Mononuclear cell (primary cell): Measurements from ENCODE around the gene COPZ1. TPM values are rescaled to one million over a fixed set of nuclear protein-coding genes. Genes with fewer than 3 reads are reported as not detected.

Experiments used
- H3K27me3 ChIP-seq: 2 replicates; pipeline ENCODE4 v1.6.0; 2011; ENCODE audit warnings: low read length, control low read depth; ENCODE audit not compliant: insufficient read depth
- H3K4me1 ChIP-seq: 2 replicates; pipeline ENCODE4 v1.5.1; 2011; ENCODE audit warnings: mild to moderate bottlenecking, low read length, control low read depth; ENCODE audit not compliant: insufficient read depth
- H3K4me3 ChIP-seq: 2 replicates; pipeline ENCODE4 v1.5.1; 2011; ENCODE audit warnings: mild to moderate bottlenecking, low read length, moderate library complexity
- H3K9me3 ChIP-seq: 2 replicates; pipeline ENCODE4 v1.5.1; 2011; ENCODE audit warnings: low read depth, mild to moderate bottlenecking, control low read depth, low read length
- total RNA-seq: library from RNA; depleted of rRNA; stranded (reverse); fragments of >200 nt; gene quantifications from one replicate; pipeline ENCODE4 v1.2.3, GENCODE V29; 2012

The COPZ1 gene
- total RNA-seq, 1 donor = 34.1 TPM

- H3K4me3 ChIP-seq = peak overlapping the region; percentile 75
- peaks cover 52% of the 10 kb centered on the region for H3K4me1 ChIP-seq
- H3K27me3 ChIP-seq = no peaks in the 10 kb centered on the region
- H3K9me3 ChIP-seq = no peaks in the 10 kb centered on the region
Observed at GRCh38 chr12:54358191-54358944, 33.4 kb downstream of the COPZ1 start.

DNA sequence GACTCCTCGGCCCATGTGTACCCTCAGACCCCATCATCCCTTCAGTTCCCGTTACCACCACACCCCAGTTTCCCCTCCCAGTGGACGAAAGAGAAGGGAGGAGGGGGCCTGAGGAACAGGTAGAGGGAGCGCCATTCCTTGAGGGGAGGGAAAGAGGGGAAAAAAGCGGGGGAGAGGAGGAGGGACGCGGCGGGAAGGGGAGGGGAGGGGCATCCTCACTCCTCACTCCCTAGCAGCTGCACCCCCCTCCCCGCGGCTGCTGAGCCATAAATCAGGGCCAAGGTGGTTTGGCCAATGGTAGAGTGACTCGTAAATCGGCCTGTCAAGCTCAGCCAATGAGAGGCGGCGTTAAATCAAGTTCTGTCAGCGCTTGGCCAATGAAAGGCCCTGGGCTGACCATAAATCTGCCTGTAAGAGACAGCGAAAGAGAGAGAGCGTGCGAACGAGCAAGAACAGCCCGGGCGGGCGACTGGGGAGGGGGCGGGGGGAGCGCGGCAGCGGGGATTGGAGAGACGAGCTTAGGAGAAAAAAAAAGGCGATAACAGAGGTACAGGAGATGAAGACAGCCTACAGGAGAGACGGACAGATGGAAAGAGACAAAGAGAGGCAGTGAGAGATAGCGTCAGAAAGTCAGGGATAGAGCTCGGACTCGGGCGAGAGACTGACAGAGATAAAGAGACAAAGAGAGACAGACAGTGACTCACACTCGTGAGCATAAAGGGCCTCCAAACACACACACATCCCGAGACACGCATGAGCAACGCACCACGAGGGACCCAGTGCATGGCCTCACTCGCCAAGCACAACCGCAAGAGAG lies 34.2 kb downstream of the COPZ1 start:
- no peaks in the 10 kb centered on the region for H3K27me3 ChIP-seq
- H3K4me3 ChIP-seq = peak overlapping the region; percentile 75
- H3K9me3 ChIP-seq = no peaks in the 10 kb centered on the region
- H3K4me1 ChIP-seq = peaks cover 60% of the 10 kb centered on the region

GRCh38 chr12:54359762-54360351 lies 34.9 kb downstream of the COPZ1 start:
- Histone ChIP-seq H3K27me3 (no peaks in the 10 kb centered on the region), H3K4me3 (peak overlapping the region; percentile 75), H3K4me1 (peaks cover 67% of the 10 kb centered on the region), H3K9me3 (no peaks in the 10 kb centered on the region)

DNA sequence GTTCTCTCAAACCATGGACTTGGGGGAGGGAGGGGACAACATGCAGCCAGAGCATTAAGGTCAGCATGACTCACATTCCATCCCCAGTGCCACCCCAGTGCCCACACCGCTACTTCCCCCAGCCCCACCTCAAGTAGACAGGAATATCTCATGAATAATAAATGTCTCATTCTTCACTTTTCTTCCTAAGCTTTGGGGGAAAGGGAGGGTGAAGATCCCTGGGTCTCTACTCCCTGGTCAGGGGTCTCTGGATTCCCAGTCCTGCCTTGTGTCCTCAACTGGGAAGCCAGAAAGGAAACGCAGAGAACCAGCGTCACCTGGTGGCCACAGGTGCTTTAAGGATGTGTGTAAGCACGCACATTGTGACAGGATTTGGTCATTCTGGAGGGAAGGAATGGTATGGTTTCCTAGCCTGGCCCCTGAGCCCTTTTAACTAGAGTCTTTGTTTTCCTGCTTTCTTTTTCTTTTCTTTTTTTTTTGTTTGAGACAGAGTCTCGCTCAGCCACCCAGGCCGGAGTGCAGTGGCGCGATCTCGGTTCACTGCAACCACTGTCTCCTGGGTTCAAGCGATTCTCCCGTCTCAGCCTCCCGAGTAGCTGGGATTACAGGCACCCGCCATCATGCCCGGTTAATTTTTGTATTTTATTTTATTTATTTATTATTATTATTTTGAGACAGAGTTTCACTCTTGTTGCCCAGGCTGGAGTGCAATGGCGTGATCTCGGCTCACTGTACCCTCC lies 36.0 kb downstream of the COPZ1 start:
- H3K4me1 ChIP-seq = peaks cover 72% of the 10 kb centered on the region
- H3K9me3 ChIP-seq = no peaks in the 10 kb centered on the region
- no peaks in the 10 kb centered on the region for H3K27me3 ChIP-seq
- H3K4me3 ChIP-seq = no peak overlapping the region

GRCh38 chr12:54363047-54363446 lies 38.1 kb downstream of the COPZ1 start:
- no peaks in the 10 kb centered on the region for H3K9me3 ChIP-seq
- H3K4me1 ChIP-seq = peaks cover 71% of the 10 kb centered on the region
- H3K4me3 ChIP-seq = no peak overlapping the region
- no peaks in the 10 kb centered on the region for H3K27me3 ChIP-seq

DNA sequence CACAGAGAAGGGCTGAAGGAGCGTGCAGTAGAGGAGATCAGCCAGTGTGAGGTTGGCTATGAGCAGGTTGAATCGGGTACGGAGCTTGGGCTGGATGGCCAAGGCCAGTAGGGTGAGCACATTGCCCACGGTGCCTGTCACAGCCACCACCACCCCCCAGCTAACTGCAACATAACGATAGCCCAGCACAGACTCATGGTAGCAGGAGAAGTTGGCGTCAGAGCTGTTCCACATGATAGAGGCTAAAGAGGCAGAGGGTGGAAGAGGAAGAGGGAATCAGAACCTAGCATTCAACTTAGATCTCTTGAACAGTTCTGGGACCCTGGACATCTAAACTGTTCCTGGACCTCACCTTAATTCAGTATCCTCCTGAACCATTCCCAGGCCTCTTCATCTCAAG lies 38.7 kb downstream of the COPZ1 start:
- Histone ChIP-seq H3K9me3 (no peaks in the 10 kb centered on the region), H3K27me3 (no peaks in the 10 kb centered on the region), H3K4me1 (peaks cover 71% of the 10 kb centered on the region), H3K4me3 (peak overlapping the region; percentile 7)

- Histone ChIP-seq H3K9me3 (no peaks in the 10 kb centered on the region), H3K4me1 (peaks cover 77% of the 10 kb centered on the region), H3K4me3 (peak within 1 kb of the TSS; percentile 7)
Observed at GRCh38 chr12:54364413-54364812, 39.5 kb downstream of the COPZ1 start, which contains the start of gene GPR84. Gene GPR84, minus strand, starts transcription at chr12:54364486. Its CDS starts 635 bp downstream, at chr12:54363851.

DNA sequence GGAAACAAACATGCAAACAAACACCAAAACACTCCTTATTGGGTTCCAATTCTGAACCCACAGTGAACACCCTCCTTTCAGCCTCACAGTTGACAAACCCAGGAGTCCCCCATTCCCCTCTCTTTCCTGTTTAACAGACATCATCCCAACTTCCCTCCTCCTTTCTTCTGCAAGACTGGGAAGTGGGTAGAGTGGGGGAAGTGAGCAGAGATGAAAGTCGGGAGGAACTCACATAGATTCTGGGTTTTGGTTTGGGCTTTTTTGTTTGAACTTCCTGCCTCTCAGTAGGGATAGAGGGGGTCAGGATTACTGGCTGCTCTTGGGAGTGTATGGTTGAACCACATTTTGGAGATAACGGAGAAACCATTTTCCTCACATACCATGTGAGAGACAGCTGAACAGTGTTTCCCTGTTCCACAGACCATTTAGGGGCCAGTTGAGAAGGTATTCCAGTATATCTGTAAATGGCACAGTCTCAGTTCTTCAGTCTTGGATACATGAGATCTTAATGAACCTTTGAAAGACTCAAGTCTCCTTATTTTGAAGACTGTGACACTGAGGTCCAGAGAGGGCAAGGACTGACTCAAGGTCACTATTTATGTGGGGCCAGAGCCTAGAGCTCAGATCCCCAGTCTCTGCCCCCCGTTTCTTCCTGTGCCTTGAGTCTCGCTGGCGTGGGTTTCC lies 43.2 kb downstream of the COPZ1 start:
- Histone ChIP-seq H3K9me3 (no peaks in the 10 kb centered on the region), H3K4me3 (no peak overlapping the region), H3K4me1 (peaks cover 52% of the 10 kb centered on the region), H3K27me3 (no peaks in the 10 kb centered on the region)

More at GRCh38 chr12:54364413-54364812, 39.5 kb downstream of the COPZ1 start, which contains the start of gene GPR84:
- H3K27me3 ChIP-seq = no peaks in the 10 kb centered on the region

DNA sequence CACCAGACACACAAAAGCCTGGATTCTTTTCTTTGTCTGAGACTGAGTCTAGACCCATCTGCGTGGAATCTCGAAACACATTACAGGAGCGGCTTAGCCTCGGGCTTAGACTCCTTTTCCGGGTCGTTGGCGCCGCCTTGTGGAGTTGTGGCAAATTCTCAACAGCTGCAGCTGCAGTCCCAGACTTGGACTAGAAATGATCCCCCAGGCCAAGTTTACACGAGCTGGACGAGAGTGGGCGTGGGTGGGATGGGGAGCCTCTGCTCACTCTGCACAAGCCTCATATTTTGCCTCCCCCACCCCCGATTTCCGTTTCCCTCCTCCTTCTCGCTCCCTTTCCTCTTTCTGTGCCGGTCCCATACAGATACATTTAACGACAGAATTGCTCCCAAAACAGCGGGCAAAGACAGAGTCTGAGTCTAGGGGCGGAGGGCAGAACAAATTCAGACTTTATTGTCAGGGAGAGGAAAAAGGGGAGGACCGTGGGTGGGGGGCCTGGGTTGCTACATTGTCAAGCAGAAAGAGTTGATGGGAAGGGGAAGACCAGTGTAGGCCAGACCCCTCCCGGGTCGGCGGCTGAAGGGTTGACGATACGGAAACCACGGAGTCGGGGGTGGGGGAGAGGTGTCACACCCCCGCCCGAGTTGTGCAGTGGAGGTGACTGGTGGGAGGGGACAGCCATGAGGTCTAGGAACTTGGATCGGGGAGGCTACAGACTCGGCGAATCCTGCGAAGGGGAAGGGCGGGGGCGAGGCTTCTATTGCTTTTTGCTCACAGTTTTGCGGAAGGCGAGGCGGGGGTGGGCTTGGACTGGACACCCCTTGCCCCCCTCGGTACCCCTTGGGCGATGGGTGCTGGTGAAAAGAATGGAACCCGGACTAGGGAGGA lies 44.0 kb downstream of the COPZ1 start:
- peaks cover 44% of the 10 kb centered on the region for H3K4me1 ChIP-seq
- H3K4me3 ChIP-seq = no peak overlapping the region

DNA sequence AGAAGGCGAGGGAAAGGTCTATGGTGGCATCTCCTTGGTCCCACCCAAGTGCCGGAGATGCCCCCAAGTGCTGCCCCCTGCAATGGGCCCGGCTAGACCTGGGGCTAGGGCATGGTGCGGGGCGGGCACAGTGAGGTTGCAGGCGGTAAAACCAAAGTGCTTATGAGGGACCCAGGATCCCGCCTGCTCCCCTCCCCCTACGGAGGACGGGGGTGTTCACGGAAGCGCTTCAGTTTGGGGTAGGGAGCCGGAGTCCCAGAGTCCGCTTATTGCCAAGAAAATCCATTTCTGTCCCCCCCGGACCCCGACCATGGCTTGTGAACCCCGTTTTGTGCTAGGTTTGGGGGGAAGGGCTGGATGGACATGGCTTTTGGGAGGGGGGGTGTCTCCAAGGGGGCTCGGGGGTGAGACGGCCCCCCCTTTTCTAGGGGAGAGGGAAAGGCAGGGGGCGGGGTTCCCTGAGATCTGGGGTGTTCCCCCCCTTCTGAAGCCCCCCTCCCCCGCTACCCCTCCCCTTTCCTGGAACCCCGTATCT lies 44.7 kb downstream of the COPZ1 start:
- no peak overlapping the region for H3K4me3 ChIP-seq
- H3K4me1 ChIP-seq = peaks cover 37% of the 10 kb centered on the region
- no peaks in the 10 kb centered on the region for H3K9me3 ChIP-seq
- H3K27me3 ChIP-seq = no peaks in the 10 kb centered on the region

More for the DNA sequence above, 44.0 kb downstream of the COPZ1 start:
- Histone ChIP-seq H3K9me3 (no peaks in the 10 kb centered on the region), H3K27me3 (no peaks in the 10 kb centered on the region)

GRCh38 chr12:54370171-54370730 lies 45.3 kb downstream of the COPZ1 start:
- Histone ChIP-seq H3K4me1 (peaks cover 31% of the 10 kb centered on the region), H3K4me3 (no peak overlapping the region), H3K9me3 (no peaks in the 10 kb centered on the region), H3K27me3 (no peaks in the 10 kb centered on the region)

DNA sequence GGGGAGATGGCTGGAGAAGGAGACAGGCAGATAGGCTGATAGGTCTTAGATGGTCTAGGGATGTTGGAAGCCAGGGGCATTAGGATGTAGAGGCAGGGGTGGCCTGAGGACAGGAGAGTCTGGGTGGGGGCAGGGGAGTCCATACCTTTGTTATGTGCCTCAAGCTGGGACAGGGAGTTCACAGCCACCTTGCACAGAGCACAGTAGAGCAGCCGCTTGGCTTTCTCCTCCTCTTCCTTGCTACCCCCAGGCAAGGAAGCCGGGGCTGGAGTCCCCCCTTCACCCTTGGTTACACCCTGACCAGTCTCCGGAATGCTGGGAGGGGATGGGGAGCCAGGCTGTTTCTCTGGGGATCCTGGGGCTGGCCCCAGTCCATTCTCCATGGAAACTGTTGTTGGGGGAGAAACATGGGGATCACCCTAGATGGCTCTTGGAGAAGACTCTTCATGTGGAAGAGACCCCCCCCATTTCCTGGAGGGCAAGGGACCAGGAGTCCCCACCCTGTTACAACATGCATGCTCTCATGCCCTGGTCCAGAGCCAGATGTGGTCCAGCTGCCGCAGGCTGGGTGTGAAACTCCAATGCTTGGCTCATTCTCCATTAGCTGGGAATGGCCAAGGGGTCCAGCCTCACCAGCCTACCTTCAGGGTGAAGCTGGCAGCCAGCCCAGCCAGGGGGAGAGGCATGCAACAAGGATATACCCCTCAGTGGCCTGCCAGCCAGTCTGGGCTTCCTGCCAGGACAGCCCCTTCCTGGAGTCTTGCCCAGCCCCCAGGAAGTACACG lies 46.6 kb downstream of the COPZ1 start:
- no peaks in the 10 kb centered on the region for H3K9me3 ChIP-seq
- H3K27me3 ChIP-seq = no peaks in the 10 kb centered on the region
- no peak overlapping the region for H3K4me3 ChIP-seq
- peaks cover 30% of the 10 kb centered on the region for H3K4me1 ChIP-seq
